B cell (primary cell): Measurements from ENCODE around the gene TEDC1.

ENCODE experiments used
- CTCF ChIP-seq: fragments of 200-600 bp; IDR thresholded peaks from one replicate; pipeline ENCODE4 v1.8.0; 2022; ENCODE audit warnings: antibody characterized with exemption, mild to moderate bottlenecking
- EZH2 ChIP-seq: IDR thresholded peaks from 2 replicates; pipeline ENCODE4 v1.6.1; 2012; ENCODE audit warnings: borderline replicate concordance, low read depth, mild to moderate bottlenecking, moderate library complexity, low read length; ENCODE audit not compliant: insufficient read depth, poor library complexity, severe bottlenecking

DNA sequence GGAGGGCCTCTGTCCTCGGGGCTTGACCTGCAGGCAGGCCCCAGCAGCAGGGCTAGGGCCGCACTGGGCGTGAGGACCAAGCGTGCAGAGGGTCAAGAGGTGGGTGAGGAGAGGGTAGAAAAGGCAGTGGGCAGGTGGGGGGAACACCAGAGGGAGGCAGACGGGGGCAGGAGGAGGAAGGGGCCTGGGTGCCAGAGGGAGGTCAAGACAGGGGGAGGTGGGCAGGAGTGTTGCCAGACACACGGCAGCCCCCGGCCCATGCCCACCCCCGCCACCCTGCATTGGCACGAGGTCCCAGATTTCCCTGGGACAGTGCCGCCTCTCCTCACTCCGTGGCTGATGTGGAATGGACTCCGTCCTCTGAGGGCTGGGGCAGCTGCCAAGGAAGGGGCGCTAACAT, 43.5 kb downstream of the TEDC1 start:
- TF ChIP-seq CTCF: no peak
- TF ChIP-seq EZH2: no peak
